GM12878 (cell line): ENCODE results near the gene PSIP1. TPM values are rescaled to one million over a fixed set of nuclear protein-coding genes. Genes with fewer than 3 reads are reported as not detected.

Source experiments
- BHLHE40 ChIP-seq, 2 experiments: fragments of 450-650 bp in 1 of 2; IDR thresholded peaks; 2 replicates each; pipeline ENCODE4 v1.6.1; 2011 to 2017; ENCODE audit warnings: low read depth in 2 of 2, borderline replicate concordance in 1 of 2, improper control_type of control experiment in 1 of 2, low read length in 1 of 2, mild to moderate bottlenecking in 1 of 2
- CBX3 ChIP-seq: fragments of 200-600 bp; sonication (generic); IDR thresholded peaks from 2 replicates; pipeline ENCODE4 v1.6.1; 2016; ENCODE audit warnings: low read depth, borderline replicate concordance
- CREB1 ChIP-seq: IDR thresholded peaks from 2 replicates; pipeline ENCODE4 v1.6.1; 2012; ENCODE audit warnings: low read depth, mild to moderate bottlenecking, inconsistent platforms
- EGR1 ChIP-seq, 2 experiments: IDR thresholded peaks; 1 replicate in 1 of 2; 2 replicates in 1 of 2; pipeline ENCODE4 v1.6.1; 2011 to 2012; ENCODE audit warnings: low read depth in 2 of 2, low read length in 2 of 2, borderline replicate concordance in 1 of 2, mild to moderate bottlenecking in 1 of 2, moderate library complexity in 1 of 2
- FOXK2 ChIP-seq: fragments of 450-650 bp; IDR thresholded peaks from 2 replicates; pipeline ENCODE4 v1.6.1; 2017; ENCODE audit warnings: mild to moderate bottlenecking, moderate library complexity
- HDAC6 ChIP-seq: fragments of 200-600 bp; sonication (generic); IDR thresholded peaks from one replicate; pipeline ENCODE4 v1.8.0; 2017; ENCODE audit warnings: antibody characterized with exemption; ENCODE audit not compliant: unreplicated experiment
- IKZF1 ChIP-seq: fragments of 450-650 bp; conservative IDR thresholded peaks from 2 replicates; pipeline ENCODE4 v1.6.1; 2017; ENCODE audit warnings: antibody characterized with exemption, mild to moderate bottlenecking
- IRF4 ChIP-seq: IDR thresholded peaks from 2 replicates; pipeline ENCODE4 v1.6.1; 2011; ENCODE audit warnings: low read depth, low read length
- MTA2 ChIP-seq: fragments of 450-650 bp; IDR thresholded peaks from 2 replicates; pipeline ENCODE4 v1.6.1; 2016; ENCODE audit warnings: low read depth, mild to moderate bottlenecking, moderate library complexity
- NFIC ChIP-seq: IDR thresholded peaks from 2 replicates; pipeline ENCODE4 v1.6.1; 2012; ENCODE audit warnings: low read depth, mild to moderate bottlenecking, inconsistent platforms, low read length, moderate library complexity
- POLR2AphosphoS5 ChIP-seq: IDR thresholded peaks from 2 replicates; pipeline ENCODE4 v1.6.1; 2011; ENCODE audit warnings: mild to moderate bottlenecking, low read length, inconsistent platforms
- POU2F2 ChIP-seq: IDR thresholded peaks from 3 replicates; pipeline ENCODE4 v1.6.1; 2011; ENCODE audit warnings: low read depth, mild to moderate bottlenecking, low read length, borderline replicate concordance
- RAD21 ChIP-seq: IDR thresholded peaks from 2 replicates; pipeline ENCODE4 v1.6.1; 2011; ENCODE audit warnings: mild to moderate bottlenecking, low read depth, low read length, moderate library complexity; ENCODE audit not compliant: insufficient read depth
- RB1 ChIP-seq: fragments of 450-650 bp; formaldehyde crosslinking; IDR thresholded peaks from 2 replicates; pipeline ENCODE4 v1.6.1; 2017; ENCODE audit warnings: mild to moderate bottlenecking, borderline replicate concordance
- RUNX3 ChIP-seq: IDR thresholded peaks from 2 replicates; pipeline ENCODE4 v1.6.1; 2012; ENCODE audit warnings: low read length, inconsistent platforms
- SIX5 ChIP-seq: IDR thresholded peaks from 2 replicates; pipeline ENCODE4 v1.6.1; 2011; ENCODE audit warnings: mild to moderate bottlenecking, low read depth, low read length, moderate library complexity; ENCODE audit not compliant: severe bottlenecking
- TCF12 ChIP-seq: IDR thresholded peaks from 2 replicates; pipeline ENCODE4 v1.6.1; 2011; ENCODE audit warnings: low read depth, mild to moderate bottlenecking, low read length
- YBX1 ChIP-seq: fragments of 450-650 bp; IDR thresholded peaks from 2 replicates; pipeline ENCODE4 v1.6.1; 2016; ENCODE audit warnings: antibody characterized with exemption
- ZNF207 ChIP-seq: fragments of 450-650 bp; IDR thresholded peaks from 2 replicates; pipeline ENCODE4 v1.6.1; 2014; ENCODE audit warnings: antibody characterized with exemption, mild to moderate bottlenecking, borderline replicate concordance
- ZNF622 ChIP-seq: fragments of 450-650 bp; IDR thresholded peaks from 2 replicates; pipeline ENCODE4 v1.6.1; 2017; ENCODE audit warnings: mild to moderate bottlenecking, inconsistent platforms
- polyA plus RNA-seq, 11 experiments: library from polyadenylated mRNA; depleted of rRNA in 4 of 11; unstranded in 6 of 11; stranded (reverse) in 5 of 11; fragments of >200 nt; fragmentation: Nextera tagmentation in 4 of 11; fragmentation: Illumina TruSeq in 1 of 11; extraction: Ambion mirVana in 4 of 11; extraction: Trizol in 1 of 11; gene quantifications; 1 replicate in 1 of 11; 2 replicates in 10 of 11; pipeline versions ENCODE4 v1.2.1 to v1.2.3, GENCODE V29; 2011 to 2016; ENCODE audit warnings: inconsistent platforms in 2 of 11, missing spikeins in 2 of 11, low read depth in 1 of 11
- total RNA-seq, 4 experiments: library from RNA; depleted of rRNA in 3 of 4; stranded (reverse); fragments of >200 nt in 3 of 4; fragmentation: Illumina TruSeq in 1 of 4; extraction: Trizol in 1 of 4; gene quantifications; 2 replicates each; pipeline versions ENCODE4 v1.2.1 to v1.2.3, GENCODE V29; 2013 to 2021
- TF ChIP-seq, protein P1 (sequence below): fragments of 450-650 bp; conservative IDR thresholded peaks from 2 replicates; pipeline ENCODE4 v1.6.1; 2017; ENCODE audit warnings: mild to moderate bottlenecking, moderate library complexity
- TF ChIP-seq, protein P2 (sequence below): IDR thresholded peaks from 2 replicates; pipeline ENCODE4 v1.6.1; 2012; ENCODE audit warnings: low read depth, low read length, improper control_type of control experiment
- TF ChIP-seq, protein P3 (sequence below), 3 experiments: IDR thresholded peaks in 2 of 3; conservative IDR thresholded peaks in 1 of 3; 2 replicates each; pipeline ENCODE4 v1.5.1; 2011; ENCODE audit warnings: low read depth in 3 of 3, low read length in 3 of 3, mild to moderate bottlenecking in 3 of 3, control low read depth in 2 of 3, moderate library complexity in 2 of 3, inconsistent platforms in 1 of 3, mixed read lengths in 1 of 3; ENCODE audit not compliant: control insufficient read depth in 2 of 3, insufficient read depth in 1 of 3; ENCODE audit errors: extremely low read depth in 1 of 3
- TF ChIP-seq, protein P4 (sequence below): fragments of 450-650 bp; IDR thresholded peaks from 2 replicates; pipeline ENCODE4 v1.6.1; 2018; ENCODE audit warnings: borderline replicate concordance, mild to moderate bottlenecking; ENCODE audit not compliant: partially characterized antibody

PSIP1 gene
- total and polyA plus RNA-seq, 10 of the 15 experiments (the other 5 are each of a cell fraction or from before 2014, with no cell fraction given): 75.5 to 299 (median 173) TPM

DNA sequence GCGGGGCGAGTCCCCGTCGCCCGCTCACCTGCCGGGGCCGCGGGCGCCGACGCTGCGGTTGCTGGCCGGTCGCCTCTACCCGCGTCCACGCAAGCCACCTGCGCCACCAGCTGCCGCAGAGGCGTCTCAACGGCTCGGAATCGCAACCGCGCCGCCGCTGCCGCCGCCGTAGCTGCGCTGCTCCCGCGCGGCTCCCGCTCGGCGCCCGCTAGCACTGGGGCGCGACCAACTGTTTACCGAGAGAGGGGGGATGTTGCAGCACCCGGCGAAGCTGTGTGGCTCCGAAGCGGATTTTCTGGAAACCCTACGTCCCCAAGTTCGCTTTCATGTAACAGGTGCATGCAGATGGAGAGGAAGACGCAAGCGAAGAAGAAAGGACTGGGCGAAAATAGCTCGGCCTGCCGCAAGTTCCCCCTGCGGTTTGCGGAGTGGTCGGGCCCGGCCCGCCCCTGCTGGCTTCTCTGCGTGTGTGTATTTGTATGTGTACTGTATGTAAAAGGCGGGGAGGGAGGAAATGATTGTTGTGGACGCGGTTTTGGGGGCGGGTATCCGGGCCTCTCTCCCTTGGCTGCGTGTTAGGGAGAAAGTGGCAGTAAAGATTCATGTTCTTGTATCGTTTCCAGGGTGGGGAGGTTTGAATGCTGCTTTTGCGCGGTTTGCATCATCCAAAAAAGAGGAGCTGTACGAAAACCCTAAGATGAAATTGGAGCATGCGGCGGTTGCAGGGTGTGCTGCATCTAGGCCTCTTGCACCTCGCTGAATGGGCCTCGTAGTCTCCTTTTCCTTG lies at the start of gene PSIP1 (continued):
- TF ChIP-seq NFIC (peak; percentile 82), IKZF1 (peak; percentile 86), CBX3 (no peak), ZNF207 (peak; percentile 97), YBX1 (no peak), IRF4 (peak; percentile 47; the same call in 1 of the 2 replicates), FOXK2 (peak; percentile 100), CREB1 (peak; percentile 58), POLR2AphosphoS5 (peak; percentile 95), RUNX3 (peak; percentile 100), SIX5 (peak; percentile 48), RAD21 (no peak; the same call in 1 of the 2 replicates), ZNF622 (no peak), BHLHE40 (IDR thresholded peaks at IDR 0.05; ENCODE audit: borderline replicate concordance in 1 of 2, low read depth in 2 of 2, low read length in 1 of 2) (peak; percentile 99), POU2F2 (peak; percentile 53; the same call in 2 of the 3 replicates), HDAC6 (peak; percentile 65), RB1 (peak; percentile 95; the same call in 1 of the 2 replicates), TCF12 (no peak), MTA2 (peak; percentile 66), EGR1 (IDR thresholded peaks at IDR 0.05; ENCODE audit: borderline replicate concordance in 1 of 2, low read depth in 2 of 2, low read length in 2 of 2) (peak in 1 of 2 experiments; percentile 55; a peak in 2 of 3 replicates)
- TF ChIP-seq, protein P1, sequence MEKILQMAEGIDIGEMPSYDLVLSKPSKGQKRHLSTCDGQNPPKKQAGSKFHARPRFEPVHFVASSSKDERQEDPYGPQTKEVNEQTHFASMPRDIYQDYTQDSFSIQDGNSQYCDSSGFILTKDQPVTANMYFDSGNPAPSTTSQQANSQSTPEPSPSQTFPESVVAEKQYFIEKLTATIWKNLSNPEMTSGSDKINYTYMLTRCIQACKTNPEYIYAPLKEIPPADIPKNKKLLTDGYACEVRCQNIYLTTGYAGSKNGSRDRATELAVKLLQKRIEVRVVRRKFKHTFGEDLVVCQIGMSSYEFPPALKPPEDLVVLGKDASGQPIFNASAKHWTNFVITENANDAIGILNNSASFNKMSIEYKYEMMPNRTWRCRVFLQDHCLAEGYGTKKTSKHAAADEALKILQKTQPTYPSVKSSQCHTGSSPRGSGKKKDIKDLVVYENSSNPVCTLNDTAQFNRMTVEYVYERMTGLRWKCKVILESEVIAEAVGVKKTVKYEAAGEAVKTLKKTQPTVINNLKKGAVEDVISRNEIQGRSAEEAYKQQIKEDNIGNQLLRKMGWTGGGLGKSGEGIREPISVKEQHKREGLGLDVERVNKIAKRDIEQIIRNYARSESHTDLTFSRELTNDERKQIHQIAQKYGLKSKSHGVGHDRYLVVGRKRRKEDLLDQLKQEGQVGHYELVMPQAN: peak; percentile 96
- TF ChIP-seq, protein P2, sequence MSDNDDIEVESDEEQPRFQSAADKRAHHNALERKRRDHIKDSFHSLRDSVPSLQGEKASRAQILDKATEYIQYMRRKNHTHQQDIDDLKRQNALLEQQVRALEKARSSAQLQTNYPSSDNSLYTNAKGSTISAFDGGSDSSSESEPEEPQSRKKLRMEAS: peak; percentile 28; the same call in 1 of the 2 replicates
- TF ChIP-seq, protein P3, sequence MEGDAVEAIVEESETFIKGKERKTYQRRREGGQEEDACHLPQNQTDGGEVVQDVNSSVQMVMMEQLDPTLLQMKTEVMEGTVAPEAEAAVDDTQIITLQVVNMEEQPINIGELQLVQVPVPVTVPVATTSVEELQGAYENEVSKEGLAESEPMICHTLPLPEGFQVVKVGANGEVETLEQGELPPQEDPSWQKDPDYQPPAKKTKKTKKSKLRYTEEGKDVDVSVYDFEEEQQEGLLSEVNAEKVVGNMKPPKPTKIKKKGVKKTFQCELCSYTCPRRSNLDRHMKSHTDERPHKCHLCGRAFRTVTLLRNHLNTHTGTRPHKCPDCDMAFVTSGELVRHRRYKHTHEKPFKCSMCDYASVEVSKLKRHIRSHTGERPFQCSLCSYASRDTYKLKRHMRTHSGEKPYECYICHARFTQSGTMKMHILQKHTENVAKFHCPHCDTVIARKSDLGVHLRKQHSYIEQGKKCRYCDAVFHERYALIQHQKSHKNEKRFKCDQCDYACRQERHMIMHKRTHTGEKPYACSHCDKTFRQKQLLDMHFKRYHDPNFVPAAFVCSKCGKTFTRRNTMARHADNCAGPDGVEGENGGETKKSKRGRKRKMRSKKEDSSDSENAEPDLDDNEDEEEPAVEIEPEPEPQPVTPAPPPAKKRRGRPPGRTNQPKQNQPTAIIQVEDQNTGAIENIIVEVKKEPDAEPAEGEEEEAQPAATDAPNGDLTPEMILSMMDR (IDR thresholded peaks at IDR 0.05 in 2 of 3, conservative IDR thresholded peaks at IDR 0.05 in 1 of 3; ENCODE audit: control insufficient read depth in 2 of 3, extremely low read depth in 1 of 3, insufficient read depth in 1 of 3, low read depth in 3 of 3, low read length in 3 of 3): no peak
- TF ChIP-seq, protein P4, sequence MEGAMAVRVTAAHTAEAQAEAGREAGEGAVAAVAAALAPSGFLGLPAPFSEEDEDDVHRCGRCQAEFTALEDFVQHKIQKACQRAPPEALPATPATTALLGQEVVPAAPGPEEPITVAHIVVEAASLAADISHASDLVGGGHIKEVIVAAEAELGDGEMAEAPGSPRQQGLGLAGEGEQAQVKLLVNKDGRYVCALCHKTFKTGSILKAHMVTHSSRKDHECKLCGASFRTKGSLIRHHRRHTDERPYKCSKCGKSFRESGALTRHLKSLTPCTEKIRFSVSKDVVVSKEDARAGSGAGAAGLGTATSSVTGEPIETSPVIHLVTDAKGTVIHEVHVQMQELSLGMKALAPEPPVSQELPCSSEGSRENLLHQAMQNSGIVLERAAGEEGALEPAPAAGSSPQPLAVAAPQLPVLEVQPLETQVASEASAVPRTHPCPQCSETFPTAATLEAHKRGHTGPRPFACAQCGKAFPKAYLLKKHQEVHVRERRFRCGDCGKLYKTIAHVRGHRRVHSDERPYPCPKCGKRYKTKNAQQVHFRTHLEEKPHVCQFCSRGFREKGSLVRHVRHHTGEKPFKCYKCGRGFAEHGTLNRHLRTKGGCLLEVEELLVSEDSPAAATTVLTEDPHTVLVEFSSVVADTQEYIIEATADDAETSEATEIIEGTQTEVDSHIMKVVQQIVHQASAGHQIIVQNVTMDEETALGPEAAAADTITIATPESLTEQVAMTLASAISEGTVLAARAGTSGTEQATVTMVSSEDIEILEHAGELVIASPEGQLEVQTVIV: peak; percentile 90
